GM18505 (cell line): ENCODE measurements around the gene CEP350.
A peak's percentile ranks its signal among the peaks of the same experiment; 100 is the strongest.
"Not testable (repeated sequence)": the region's sequence is repeated elsewhere in the genome, so short reads cannot be mapped to it uniquely, and the experiment has no call there.

Source experiments
- ATAC-seq: cut with Tn5 transposase; IDR thresholded peaks from one replicate; pipeline ENCODE4 v1.9.1; 2021; ENCODE audit not compliant: unreplicated experiment
- POLR2A ChIP-seq: IDR thresholded peaks from 4 replicates; pipeline ENCODE4 v1.6.1; 2011; ENCODE audit warnings: borderline replicate concordance; ENCODE audit not compliant: insufficient read depth, insufficient read length; ENCODE audit errors: extremely low read depth

The CEP350 gene

GRCh38 chr1:179929955-179930798 lies 24.4 kb upstream of the CEP350 start:
- no peak for TF ChIP-seq POLR2A
- ATAC-seq = no peak

- no peak for ATAC-seq
- no peak for TF ChIP-seq POLR2A
Measured at GRCh38 chr1:179930867-179931266, 23.7 kb upstream of the CEP350 start.

GRCh38 chr1:179933219-179933618 lies 21.4 kb upstream of the CEP350 start:
- no peak for TF ChIP-seq POLR2A
- no peak for ATAC-seq

- TF ChIP-seq POLR2A = no peak
- no peak for ATAC-seq
Measured at GRCh38 chr1:179935909-179936496, 18.6 kb upstream of the CEP350 start.

DNA sequence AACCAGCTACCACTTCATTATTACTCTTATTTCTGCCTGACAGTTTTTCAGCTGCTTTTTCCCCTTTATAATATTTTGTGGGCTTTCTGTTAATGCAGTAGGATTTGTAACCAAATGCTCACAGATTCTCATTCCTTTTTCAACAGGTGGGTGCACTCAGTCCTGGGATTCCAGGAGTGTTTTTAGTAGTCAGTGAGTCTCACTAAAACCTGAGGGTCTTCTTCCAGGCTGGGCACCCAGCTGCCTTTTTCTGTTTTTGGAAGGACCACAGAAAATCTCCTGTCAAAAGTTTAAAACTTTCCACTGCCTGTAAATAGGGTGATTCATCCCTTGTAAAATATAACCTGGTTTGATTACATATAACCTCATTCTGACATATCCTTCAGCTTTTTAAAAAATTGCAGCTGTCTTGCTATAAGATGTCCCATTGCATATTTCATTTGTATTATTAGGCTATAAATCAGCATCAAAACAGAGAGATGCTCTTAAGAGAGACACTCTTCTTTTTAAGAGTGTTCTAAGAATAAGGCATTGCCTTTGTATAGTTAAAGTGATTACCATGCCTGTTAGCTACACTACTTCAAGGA lies 16.8 kb upstream of the CEP350 start:
- TF ChIP-seq POLR2A = no peak
- no peak for ATAC-seq

- ATAC-seq = no peak
- no peak for TF ChIP-seq POLR2A
Measured at GRCh38 chr1:179938752-179939151, 15.9 kb upstream of the CEP350 start.

DNA sequence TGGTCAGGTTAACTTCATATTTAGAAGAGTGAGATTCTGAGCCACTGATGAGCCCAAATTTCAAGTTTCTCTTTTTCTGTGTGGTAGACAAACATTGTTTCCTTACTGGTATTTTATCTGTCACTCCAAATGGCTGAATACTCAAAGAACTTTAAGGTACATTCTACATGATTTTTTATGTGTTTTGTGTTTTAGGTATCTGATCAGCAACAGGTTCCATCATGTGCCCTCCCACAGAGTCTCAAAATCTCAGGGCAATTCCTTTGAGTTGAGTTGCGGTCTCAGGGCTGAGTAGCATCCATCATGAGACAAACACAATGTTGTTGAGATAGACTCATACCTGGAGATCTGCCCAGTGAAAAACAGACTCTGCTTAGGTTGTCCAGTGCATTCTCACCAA lies 14.7 kb upstream of the CEP350 start:
- ATAC-seq = no peak
- no peak for TF ChIP-seq POLR2A

GRCh38 chr1:179941454-179941853 lies 13.2 kb upstream of the CEP350 start:
- TF ChIP-seq POLR2A = no peak
- ATAC-seq = no peak

DNA sequence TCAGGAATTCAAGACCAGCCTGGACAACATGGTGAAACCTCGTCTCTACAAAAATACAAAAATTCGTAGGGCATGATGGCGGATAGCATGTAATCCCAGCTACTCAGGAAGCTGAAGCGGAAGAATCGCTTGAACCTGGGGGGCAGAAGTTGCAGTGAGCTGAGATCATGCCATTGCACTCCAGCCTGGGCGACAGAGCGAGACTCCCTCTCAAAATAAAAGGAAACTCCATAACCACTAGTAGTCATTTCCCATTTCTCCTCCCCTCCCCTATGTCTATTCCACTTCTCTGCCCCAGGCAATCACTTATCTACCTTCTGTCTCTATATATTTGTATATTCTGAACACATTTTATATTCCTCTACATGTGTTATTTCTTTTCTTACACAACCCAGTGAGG lies 4.0 kb upstream of the CEP350 start:
- no peak for TF ChIP-seq POLR2A
- ATAC-seq = no peak

- no peak for TF ChIP-seq POLR2A
- ATAC-seq = no peak
Measured at GRCh38 chr1:179951383-179952144, 3.0 kb upstream of the CEP350 start.

GRCh38 chr1:179952186-179952585 lies 2.4 kb upstream of the CEP350 start:
- ATAC-seq = no peak
- no peak for TF ChIP-seq POLR2A

GRCh38 chr1:179953974-179954492 lies 577 bp upstream of the CEP350 start:
- ATAC-seq = peak; percentile 10
- peak; percentile 77 for TF ChIP-seq POLR2A

- no peak for TF ChIP-seq POLR2A
- no peak for ATAC-seq
Measured at GRCh38 chr1:179955287-179955680, 674 bp downstream of the CEP350 start.

DNA sequence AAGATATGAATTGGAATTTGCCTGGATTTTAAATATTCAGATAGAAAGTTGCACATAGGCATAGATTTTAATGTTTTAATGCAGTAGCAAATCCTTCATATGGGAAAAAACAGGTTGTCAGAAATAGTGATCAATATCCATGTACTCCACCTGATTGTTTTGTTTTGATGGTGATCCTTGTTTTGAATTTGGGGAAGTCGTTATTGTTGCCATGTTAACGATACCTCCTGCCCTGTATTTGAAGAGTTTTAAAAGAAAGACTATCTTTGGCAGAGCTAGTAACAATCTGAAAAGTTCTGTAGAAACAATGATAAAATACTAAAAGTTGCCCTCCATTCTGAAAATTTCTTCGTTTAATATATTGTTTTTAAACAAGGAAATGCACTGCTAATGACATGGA lies 1.1 kb downstream of the CEP350 start:
- TF ChIP-seq POLR2A = no peak
- ATAC-seq = no peak

GRCh38 chr1:179958359-179958758 lies 3.7 kb downstream of the CEP350 start:
- no peak for TF ChIP-seq POLR2A
- ATAC-seq = no peak

DNA sequence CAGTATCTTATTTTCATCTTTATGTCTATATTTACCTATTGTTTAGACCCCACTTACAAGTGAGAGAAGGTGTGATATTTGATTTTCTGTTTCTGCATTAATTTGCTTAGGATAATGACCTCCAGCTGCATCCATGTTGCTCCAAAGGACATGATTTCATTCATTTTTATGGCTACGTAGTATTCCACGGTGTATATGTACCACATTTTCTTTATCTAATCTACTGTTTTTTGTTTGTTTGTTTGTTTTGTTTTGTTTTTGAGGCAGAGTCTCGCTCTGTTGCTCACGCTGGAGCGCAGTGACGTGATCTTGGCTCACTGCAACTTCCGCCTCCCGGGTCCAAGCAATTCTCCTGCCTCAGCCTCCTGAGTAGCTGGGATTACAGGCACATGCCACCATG lies 7.6 kb downstream of the CEP350 start:
- ATAC-seq = not testable (repeated sequence)
